Measurements from ENCODE around the gene KCNC1. TPM values are rescaled to one million over a fixed set of nuclear protein-coding genes. Genes with fewer than 3 reads are reported as not detected.

Gene KCNC1
- total and polyA plus RNA-seq, 4 donors = 0.54 TPM; not detected in 3

DNA sequence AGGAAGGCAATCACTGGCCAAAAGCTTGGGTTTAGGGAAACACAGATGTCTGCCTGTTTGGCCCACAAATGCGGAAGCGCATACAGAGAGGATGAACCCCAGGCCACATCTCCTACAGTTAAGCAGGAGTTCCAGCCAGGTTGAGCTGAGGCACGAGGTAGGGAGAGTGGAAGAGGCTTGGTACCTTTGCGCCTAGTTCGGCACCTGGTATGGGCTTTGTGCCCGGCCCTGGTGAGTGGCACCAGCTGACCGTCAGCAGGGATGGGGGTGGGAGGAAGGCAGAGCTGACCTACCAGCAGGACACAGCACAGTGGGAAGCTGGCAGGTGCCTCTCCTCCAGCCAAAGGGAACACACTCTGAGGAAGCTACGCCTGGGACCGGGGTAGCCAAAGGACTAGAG, 57.6 kb downstream of the KCNC1 start:
- Histone ChIP-seq H3K9me3 (ENCODE audit: control insufficient read depth in 4 of 4, low read length in 3 of 4) (no peaks in the 10 kb centered on the region), H3K36me3 (ENCODE audit: control insufficient read depth in 4 of 4, insufficient read depth in 3 of 4, low read depth in 1 of 4, low read length in 3 of 4) (peaks cover 0 to 3% (median 0%) of the 10 kb centered on the region in 4 donors), H3K27me3 (ENCODE audit: control insufficient read depth in 4 of 4, insufficient read depth in 4 of 4, low read length in 3 of 4) (no peaks in the 10 kb centered on the region), H3K4me3 (ENCODE audit: low read depth in 1 of 3, low read length in 3 of 3) (no peak overlapping the region), H3K9ac (ENCODE audit: low read depth in 1 of 2, low read length in 2 of 2) (no peak overlapping the region), H3K27ac (ENCODE audit: low read depth in 1 of 2, low read length in 2 of 2) (no peak overlapping the region), H3K4me1 (ENCODE audit: control insufficient read depth in 4 of 4, insufficient read depth in 4 of 4, low read length in 3 of 4) (no peaks in the 10 kb centered on the region)
- no peak for DNase-seq (ENCODE audit: low spot score)
- 97% methylated on average over 9 of the region's 9 CpGs for WGBS
- TF ChIP-seq, protein P1, sequence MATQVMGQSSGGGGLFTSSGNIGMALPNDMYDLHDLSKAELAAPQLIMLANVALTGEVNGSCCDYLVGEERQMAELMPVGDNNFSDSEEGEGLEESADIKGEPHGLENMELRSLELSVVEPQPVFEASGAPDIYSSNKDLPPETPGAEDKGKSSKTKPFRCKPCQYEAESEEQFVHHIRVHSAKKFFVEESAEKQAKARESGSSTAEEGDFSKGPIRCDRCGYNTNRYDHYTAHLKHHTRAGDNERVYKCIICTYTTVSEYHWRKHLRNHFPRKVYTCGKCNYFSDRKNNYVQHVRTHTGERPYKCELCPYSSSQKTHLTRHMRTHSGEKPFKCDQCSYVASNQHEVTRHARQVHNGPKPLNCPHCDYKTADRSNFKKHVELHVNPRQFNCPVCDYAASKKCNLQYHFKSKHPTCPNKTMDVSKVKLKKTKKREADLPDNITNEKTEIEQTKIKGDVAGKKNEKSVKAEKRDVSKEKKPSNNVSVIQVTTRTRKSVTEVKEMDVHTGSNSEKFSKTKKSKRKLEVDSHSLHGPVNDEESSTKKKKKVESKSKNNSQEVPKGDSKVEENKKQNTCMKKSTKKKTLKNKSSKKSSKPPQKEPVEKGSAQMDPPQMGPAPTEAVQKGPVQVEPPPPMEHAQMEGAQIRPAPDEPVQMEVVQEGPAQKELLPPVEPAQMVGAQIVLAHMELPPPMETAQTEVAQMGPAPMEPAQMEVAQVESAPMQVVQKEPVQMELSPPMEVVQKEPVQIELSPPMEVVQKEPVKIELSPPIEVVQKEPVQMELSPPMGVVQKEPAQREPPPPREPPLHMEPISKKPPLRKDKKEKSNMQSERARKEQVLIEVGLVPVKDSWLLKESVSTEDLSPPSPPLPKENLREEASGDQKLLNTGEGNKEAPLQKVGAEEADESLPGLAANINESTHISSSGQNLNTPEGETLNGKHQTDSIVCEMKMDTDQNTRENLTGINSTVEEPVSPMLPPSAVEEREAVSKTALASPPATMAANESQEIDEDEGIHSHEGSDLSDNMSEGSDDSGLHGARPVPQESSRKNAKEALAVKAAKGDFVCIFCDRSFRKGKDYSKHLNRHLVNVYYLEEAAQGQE (IDR thresholded peaks at IDR 0.05) = no peak
- no peak for TF ChIP-seq HNF4G (IDR thresholded peaks at IDR 0.05)
- no peak for TF ChIP-seq FOXA1 (IDR thresholded peaks at IDR 0.05)

DNA sequence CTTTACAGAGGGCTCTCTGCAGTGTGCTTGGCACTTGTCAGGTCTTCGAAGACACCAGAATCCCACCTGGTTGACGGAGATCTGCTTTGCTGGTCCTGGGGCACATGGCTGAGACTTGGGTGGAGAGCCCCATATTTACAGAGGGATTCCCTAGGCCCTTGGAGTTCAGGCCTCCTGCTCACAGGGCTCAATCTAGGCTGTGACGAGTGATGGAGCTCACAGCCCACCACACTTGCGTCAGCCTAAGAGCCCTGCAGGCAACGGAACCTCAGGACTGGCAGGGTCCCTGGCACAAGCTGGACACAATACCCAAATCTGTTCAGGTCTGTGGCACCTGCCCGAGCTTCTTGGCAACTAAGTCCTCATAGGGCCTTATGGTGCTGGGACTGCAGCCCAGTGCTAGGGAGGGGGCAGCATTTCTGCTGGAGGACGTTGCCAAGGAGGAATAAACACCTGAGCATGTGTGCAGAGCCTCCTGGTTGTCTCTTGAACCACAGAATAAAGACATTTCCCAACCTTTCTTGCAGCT, 59.1 kb downstream of the KCNC1 start:
- H3K27ac ChIP-seq (ENCODE audit: low read depth in 1 of 2, low read length in 2 of 2) = no peak overlapping the region
- 96% methylated on average over 7 of the region's 7 CpGs for WGBS
- H3K9me3 ChIP-seq (ENCODE audit: control insufficient read depth in 4 of 4, low read length in 3 of 4) = no peaks in the 10 kb centered on the region
- H3K36me3 ChIP-seq (ENCODE audit: control insufficient read depth in 4 of 4, insufficient read depth in 3 of 4, low read depth in 1 of 4, low read length in 3 of 4) = no peaks in the 10 kb centered on the region
- no peak overlapping the region for H3K4me3 ChIP-seq (ENCODE audit: low read depth in 1 of 3, low read length in 3 of 3)
- no peak for DNase-seq (ENCODE audit: low spot score)
- H3K9ac ChIP-seq (ENCODE audit: low read depth in 1 of 2, low read length in 2 of 2) = no peak overlapping the region
- no peaks in the 10 kb centered on the region for H3K4me1 ChIP-seq (ENCODE audit: control insufficient read depth in 4 of 4, insufficient read depth in 4 of 4, low read length in 3 of 4)
- H3K27me3 ChIP-seq (ENCODE audit: control insufficient read depth in 4 of 4, insufficient read depth in 4 of 4, low read length in 3 of 4) = no peaks in the 10 kb centered on the region
- TF ChIP-seq, protein P2, sequence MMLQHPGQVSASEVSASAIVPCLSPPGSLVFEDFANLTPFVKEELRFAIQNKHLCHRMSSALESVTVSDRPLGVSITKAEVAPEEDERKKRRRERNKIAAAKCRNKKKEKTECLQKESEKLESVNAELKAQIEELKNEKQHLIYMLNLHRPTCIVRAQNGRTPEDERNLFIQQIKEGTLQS (IDR thresholded peaks at IDR 0.05) = no peak
- TF ChIP-seq, protein P3, sequence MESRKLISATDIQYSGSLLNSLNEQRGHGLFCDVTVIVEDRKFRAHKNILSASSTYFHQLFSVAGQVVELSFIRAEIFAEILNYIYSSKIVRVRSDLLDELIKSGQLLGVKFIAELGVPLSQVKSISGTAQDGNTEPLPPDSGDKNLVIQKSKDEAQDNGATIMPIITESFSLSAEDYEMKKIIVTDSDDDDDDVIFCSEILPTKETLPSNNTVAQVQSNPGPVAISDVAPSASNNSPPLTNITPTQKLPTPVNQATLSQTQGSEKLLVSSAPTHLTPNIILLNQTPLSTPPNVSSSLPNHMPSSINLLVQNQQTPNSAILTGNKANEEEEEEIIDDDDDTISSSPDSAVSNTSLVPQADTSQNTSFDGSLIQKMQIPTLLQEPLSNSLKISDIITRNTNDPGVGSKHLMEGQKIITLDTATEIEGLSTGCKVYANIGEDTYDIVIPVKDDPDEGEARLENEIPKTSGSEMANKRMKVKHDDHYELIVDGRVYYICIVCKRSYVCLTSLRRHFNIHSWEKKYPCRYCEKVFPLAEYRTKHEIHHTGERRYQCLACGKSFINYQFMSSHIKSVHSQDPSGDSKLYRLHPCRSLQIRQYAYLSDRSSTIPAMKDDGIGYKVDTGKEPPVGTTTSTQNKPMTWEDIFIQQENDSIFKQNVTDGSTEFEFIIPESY (IDR thresholded peaks at IDR 0.05) = no peak
- TF ChIP-seq JUND (IDR thresholded peaks at IDR 0.05) (no peak), NR2F2 (IDR thresholded peaks at IDR 0.05) (no peak), YY1 (IDR thresholded peaks at IDR 0.05) (no peak), TAF1 (conservative IDR thresholded peaks at IDR 0.05) (no peak), FOXA2 (IDR thresholded peaks at IDR 0.05) (no peak), FOXA1 (IDR thresholded peaks at IDR 0.05) (no peak), EGR1 (IDR thresholded peaks at IDR 0.05; ENCODE audit: low read depth in 2 of 2) (no peak), GABPA (IDR thresholded peaks at IDR 0.05 in 1 of 2, conservative IDR thresholded peaks at IDR 0.05 in 1 of 2) (no peak), HNF4A (conservative IDR thresholded peaks at IDR 0.05) (no peak), SP1 (IDR thresholded peaks at IDR 0.05) (no peak), RAD21 (IDR thresholded peaks at IDR 0.05) (no peak)
- TF ChIP-seq, protein P1 (IDR thresholded peaks at IDR 0.05) = no peak
- TF ChIP-seq, protein P4, sequence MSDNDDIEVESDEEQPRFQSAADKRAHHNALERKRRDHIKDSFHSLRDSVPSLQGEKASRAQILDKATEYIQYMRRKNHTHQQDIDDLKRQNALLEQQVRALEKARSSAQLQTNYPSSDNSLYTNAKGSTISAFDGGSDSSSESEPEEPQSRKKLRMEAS (IDR thresholded peaks at IDR 0.05) = no peak
- TF ChIP-seq, protein P5, sequence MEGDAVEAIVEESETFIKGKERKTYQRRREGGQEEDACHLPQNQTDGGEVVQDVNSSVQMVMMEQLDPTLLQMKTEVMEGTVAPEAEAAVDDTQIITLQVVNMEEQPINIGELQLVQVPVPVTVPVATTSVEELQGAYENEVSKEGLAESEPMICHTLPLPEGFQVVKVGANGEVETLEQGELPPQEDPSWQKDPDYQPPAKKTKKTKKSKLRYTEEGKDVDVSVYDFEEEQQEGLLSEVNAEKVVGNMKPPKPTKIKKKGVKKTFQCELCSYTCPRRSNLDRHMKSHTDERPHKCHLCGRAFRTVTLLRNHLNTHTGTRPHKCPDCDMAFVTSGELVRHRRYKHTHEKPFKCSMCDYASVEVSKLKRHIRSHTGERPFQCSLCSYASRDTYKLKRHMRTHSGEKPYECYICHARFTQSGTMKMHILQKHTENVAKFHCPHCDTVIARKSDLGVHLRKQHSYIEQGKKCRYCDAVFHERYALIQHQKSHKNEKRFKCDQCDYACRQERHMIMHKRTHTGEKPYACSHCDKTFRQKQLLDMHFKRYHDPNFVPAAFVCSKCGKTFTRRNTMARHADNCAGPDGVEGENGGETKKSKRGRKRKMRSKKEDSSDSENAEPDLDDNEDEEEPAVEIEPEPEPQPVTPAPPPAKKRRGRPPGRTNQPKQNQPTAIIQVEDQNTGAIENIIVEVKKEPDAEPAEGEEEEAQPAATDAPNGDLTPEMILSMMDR (IDR thresholded peaks at IDR 0.05; ENCODE audit: low read depth, low read length, missing input control) = no peak
